Adrenal gland (tissue), 5 donors: ENCODE measurements around the gene CFLAR.

Experiments used
- POLR2A ChIP-seq, 2 donors: fragments of 450-650 bp; IDR thresholded peaks; one replicate each; pipeline ENCODE4 v1.6.1; 2017; ENCODE audit warnings: antibody characterized with exemption in 2 of 2, mild to moderate bottlenecking in 2 of 2, moderate library complexity in 1 of 2
- TF ChIP-seq, protein P1 (sequence below), 6 experiments: fragments of 450-650 bp in 4 of 6; fragments of 200-600 bp in 2 of 6; sonication (generic) in 1 of 6; IDR thresholded peaks; 1 replicate in 5 of 6; 2 replicates in 1 of 6; pipeline versions ENCODE4 v1.5.1 to v1.8.0; 2016 to 2021; ENCODE audit warnings: antibody characterized with exemption in 6 of 6, mild to moderate bottlenecking in 2 of 6, moderate library complexity in 1 of 6
- donor health status: DM: no; HTN: no; CAD: no.

DNA sequence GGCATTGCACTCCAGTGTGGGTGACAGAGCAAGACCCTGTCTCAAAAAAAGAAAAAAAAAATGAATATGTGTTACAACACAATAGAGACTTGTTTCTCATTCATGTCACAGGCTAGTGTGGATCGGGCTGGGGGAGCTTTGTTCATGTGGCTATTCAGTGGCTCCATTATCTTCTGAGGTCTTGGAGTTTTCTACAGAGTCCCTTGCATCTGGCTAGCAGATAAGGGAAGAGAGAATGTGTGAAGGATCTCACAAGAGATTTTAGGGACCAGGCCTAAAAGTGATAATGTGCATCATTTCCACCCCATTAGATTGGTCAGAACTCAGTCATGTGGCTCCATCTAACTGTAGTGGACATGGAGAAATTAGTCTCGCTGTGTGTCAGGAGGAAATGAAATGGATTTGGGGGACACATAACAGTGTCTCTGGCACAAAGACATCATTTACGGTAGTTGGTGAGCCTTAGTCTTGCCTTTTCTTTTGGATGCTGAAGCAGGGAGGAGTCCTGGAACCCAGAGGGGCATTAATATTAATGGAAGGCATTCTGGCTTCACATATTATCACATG is 34.6 kb downstream of the CFLAR start:
- TF ChIP-seq, protein P1, sequence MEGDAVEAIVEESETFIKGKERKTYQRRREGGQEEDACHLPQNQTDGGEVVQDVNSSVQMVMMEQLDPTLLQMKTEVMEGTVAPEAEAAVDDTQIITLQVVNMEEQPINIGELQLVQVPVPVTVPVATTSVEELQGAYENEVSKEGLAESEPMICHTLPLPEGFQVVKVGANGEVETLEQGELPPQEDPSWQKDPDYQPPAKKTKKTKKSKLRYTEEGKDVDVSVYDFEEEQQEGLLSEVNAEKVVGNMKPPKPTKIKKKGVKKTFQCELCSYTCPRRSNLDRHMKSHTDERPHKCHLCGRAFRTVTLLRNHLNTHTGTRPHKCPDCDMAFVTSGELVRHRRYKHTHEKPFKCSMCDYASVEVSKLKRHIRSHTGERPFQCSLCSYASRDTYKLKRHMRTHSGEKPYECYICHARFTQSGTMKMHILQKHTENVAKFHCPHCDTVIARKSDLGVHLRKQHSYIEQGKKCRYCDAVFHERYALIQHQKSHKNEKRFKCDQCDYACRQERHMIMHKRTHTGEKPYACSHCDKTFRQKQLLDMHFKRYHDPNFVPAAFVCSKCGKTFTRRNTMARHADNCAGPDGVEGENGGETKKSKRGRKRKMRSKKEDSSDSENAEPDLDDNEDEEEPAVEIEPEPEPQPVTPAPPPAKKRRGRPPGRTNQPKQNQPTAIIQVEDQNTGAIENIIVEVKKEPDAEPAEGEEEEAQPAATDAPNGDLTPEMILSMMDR (IDR thresholded peaks at IDR 0.05) = no peak
- no peak for TF ChIP-seq POLR2A (IDR thresholded peaks at IDR 0.05)
